IPS-NIHi7 (cell line): ENCODE measurements around the gene PCDHB8.
A peak's percentile ranks its signal among the peaks of the same experiment; 100 is the strongest.
"Not testable (repeated sequence)": the region's sequence is repeated elsewhere in the genome, so short reads cannot be mapped to it uniquely, and the experiment has no call there.

ENCODE experiments used
- DNase-seq: peaks from one replicate; pipeline ENCODE4 v3.0.0; 2012; ENCODE audit warnings: mixed read lengths; ENCODE audit errors: extremely low spot score

The PCDHB8 gene

DNA sequence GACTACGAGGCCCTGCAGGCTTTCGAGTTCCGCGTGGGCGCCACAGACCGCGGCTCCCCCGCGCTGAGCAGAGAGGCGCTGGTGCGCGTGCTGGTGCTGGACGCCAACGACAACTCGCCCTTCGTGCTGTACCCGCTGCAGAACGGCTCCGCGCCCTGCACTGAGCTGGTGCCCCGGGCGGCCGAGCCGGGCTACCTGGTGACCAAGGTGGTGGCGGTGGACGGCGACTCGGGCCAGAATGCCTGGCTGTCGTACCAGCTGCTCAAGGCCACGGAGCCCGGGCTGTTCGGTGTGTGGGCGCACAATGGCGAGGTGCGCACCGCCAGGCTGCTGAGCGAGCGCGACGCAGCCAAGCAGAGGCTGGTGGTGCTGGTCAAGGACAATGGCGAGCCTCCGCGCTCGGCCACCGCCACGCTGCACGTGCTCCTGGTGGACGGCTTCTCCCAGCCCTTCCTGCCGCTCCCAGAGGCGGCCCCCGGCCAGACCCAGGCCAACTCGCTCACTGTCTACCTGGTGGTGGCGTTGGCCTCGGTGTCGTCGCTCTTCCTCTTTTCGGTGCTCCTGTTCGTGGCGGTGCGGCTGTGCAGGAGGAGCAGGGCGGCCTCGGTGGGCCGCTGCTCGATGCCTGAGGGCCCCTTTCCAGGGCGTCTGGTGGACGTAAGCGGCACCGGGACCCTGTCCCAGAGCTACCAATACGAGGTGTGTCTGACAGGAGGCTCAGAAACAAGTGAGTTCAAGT, 6.7 kb downstream of the PCDHB8 start:
- not testable (repeated sequence) for DNase-seq

- DNase-seq: peak; percentile 69
Observed at GRCh38 chr5:141186897-141187512, 9.4 kb downstream of the PCDHB8 start, which contains the start of gene PCDHB9. PCDHB9 (plus strand) TSS chr5:141187161; CDS start chr5:141187319, 158 bp downstream.

GRCh38 chr5:141188682-141189081, 11.1 kb downstream of the PCDHB8 start:
- DNase-seq: not testable (repeated sequence)

DNA sequence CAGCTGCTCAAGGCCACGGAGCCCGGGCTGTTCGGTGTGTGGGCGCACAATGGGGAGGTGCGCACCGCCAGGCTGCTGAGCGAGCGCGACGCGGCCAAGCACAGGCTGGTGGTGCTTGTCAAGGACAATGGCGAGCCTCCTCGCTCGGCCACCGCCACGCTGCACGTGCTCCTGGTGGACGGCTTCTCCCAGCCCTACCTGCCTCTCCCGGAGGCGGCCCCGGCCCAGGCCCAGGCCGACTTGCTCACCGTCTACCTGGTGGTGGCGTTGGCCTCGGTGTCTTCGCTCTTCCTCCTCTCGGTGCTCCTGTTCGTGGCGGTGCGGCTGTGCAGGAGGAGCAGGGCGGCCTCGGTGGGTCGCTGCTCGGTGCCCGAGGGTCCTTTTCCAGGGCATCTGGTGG, 11.5 kb downstream of the PCDHB8 start:
- not testable (repeated sequence) for DNase-seq

DNA sequence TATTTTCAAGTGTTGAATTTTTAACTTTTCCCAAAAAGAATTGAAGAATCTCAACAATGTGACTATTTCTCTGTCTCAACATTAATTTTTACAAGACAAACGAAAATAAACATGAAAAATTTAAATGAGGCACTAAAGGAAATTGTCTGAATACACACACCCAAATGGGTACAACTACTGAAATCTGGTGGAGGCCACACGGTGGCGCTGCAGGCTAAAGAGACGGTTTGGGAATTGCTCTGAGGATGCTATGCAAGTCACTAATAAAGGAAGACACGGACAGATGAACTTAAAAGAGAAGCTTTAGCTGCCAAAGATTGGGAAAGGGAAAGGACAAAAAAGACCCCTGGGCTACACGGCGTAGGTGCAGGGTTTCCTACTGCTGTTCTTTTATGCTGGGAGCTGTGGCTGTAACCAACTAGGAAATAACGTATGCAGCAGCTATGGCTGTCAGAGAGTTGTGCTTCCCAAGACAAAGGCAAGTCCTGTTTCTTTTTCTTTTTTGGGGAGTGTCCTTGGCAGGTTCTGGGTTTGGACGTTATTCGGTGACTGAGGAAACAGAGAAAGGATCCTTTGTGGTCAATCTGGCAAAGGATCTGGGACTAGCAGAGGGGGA, 14.6 kb downstream of the PCDHB8 start, which contains the start of gene PCDHB10:
PCDHB10 (plus strand) TSS at position 244 of the 616 bp plus-strand sequence; CDS start at position 444, 200 bp downstream.
- DNase-seq: peak; percentile 67

- DNase-seq: not testable (repeated sequence)
Observed at GRCh38 chr5:141194332-141194731, 16.7 kb downstream of the PCDHB8 start.

DNA sequence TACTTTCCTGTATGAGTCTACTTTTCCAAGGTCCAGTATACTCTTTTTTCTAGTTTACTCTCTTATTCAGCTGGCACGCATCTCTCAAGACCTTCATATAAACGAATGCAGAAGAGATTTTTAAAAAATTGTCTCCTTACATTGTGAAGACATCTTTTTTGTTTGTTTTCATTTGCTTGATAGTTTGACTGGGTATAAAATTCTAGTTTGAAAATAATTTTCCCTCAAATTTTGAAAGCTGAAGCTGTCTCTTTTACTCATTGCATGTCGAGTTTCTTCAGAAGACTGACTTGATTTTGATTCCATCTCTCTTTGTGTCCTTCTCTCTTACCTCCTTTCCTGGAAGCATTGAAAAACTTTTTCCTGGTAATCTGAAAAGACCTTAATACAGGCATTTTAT, 18.8 kb downstream of the PCDHB8 start:
- DNase-seq: no peak

DNA sequence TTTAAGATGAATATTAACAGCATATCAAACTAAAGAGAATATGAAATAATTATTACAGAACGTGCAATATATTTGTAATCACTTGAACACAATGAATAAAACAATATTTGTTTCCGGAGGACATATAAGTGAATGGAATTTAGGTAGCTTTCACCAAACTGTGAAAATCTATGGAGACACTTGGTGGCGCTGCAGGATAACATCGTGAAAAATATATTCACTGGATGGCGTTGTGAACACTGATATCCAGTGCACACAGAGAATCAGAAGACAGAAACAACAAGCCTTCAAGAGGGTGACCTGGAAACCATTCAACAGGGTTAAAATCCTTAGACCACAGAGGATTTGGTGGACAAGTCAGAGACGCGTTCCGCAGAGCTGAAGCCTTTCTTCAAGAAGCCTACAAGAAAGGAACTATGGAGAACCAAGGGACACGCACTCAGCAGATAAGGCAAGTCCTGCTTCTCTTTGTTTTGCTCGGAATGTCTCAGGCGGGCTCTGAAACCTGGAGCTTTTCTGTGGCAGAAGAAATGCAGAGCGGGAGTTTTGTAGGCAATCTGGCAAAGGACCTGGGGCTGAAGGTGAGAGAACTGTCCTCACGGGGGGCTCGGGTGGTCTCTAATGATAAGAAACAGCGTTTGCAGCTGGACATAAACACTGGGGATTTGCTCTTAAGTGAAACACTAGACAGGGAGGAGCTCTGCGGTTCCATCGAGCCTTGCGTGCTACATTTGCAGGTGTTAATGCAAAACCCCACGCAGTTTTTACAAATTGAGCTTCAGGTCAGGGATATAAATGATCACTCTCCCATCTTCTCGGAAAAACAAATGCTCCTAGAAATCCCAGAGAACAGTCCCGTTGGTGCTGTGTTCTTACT, 22.0 kb downstream of the PCDHB8 start, which contains the start of gene PCDHB11:
PCDHB11 (plus strand) TSS at position 269 of the 877 bp plus-strand sequence; CDS start at position 417, 148 bp downstream.
- peak; percentile 24 for DNase-seq

- DNase-seq: not testable (repeated sequence)
Observed at GRCh38 chr5:141201126-141201525, 23.5 kb downstream of the PCDHB8 start.

DNA sequence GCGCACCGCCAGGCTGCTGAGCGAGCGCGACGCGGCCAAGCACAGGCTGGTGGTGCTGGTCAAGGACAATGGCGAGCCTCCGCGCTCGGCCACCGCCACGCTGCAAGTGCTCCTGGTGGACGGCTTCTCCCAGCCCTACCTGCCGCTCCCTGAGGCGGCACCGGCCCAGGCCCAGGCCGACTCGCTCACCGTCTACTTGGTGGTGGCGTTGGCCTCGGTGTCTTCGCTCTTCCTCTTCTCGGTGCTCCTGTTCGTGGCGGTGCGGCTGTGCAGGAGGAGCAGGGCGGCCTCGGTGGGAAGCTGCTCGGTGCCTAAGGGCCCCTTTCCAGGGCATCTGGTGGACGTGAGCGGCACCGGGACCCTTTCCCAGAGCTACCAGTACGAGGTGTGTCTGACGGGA, 24.1 kb downstream of the PCDHB8 start:
- not testable (repeated sequence) for DNase-seq

- peak; percentile 23 for DNase-seq
Observed at GRCh38 chr5:141208478-141208877, 30.9 kb downstream of the PCDHB8 start, which contains the start of gene PCDHB12. PCDHB12 (plus strand) TSS chr5:141208719; CDS start chr5:141208908, 189 bp downstream.

- DNase-seq: not testable (repeated sequence)
Observed at GRCh38 chr5:141210281-141210680, 32.7 kb downstream of the PCDHB8 start.

DNA sequence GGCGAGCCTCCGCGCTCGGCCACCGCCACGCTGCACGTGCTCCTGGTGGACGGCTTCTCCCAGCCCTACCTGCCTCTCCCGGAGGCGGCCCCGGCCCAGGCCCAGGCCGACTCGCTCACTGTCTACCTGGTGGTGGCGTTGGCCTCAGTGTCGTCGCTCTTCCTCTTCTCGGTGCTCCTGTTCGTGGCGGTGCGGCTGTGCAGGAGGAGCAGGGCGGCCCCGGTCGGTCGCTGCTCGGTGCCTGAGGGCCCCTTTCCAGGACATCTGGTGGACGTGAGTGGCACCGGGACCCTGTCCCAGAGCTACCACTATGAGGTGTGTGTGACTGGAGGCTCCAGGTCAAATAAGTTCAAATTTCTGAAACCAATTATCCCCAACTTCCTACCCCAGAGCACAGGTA, 33.3 kb downstream of the PCDHB8 start:
- not testable (repeated sequence) for DNase-seq

DNA sequence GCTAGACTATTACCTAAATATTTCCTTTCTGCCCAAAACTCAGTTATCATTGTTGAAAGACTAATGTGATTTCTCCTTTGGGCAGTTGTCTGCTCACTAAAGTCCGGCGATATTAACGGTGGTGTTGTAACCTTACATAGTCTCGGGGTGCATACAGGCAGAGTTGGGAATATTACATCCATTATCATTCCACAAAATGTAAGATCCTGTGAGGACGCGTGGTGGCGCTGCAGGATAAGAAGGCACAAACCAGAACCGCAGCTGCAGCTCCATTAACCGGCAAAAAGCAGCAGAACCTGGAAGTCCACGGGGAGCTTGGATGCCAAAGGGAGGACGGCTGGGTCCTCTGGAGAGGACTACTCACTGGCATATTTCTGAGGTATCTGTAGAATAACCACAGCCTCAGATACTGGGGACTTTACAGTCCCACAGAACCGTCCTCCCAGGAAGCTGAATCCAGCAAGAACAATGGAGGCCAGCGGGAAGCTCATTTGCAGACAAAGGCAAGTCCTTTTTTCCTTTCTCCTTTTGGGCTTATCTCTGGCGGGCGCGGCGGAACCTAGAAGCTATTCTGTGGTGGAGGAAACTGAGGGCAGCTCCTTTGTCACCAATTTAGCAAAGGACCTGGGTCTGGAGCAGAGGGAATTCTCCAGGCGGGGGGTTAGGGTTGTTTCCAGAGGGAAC, 36.2 kb downstream of the PCDHB8 start, which contains the start of gene PCDHB13:
PCDHB13 (plus strand) TSS at position 264 of the 684 bp plus-strand sequence; CDS start at position 469, 205 bp downstream.
- DNase-seq: peak; percentile 19

DNA sequence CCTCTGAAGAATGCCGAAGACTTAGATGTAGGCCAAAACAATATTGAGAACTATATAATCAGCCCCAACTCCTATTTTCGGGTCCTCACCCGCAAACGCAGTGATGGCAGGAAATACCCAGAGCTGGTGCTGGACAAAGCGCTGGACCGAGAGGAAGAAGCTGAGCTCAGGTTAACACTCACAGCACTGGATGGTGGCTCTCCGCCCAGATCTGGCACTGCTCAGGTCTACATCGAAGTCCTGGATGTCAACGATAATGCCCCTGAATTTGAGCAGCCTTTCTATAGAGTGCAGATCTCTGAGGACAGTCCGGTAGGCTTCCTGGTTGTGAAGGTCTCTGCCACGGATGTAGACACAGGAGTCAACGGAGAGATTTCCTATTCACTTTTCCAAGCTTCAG, 37.0 kb downstream of the PCDHB8 start:
- DNase-seq: not testable (repeated sequence)

GRCh38 chr5:141215504-141215903, 37.9 kb downstream of the PCDHB8 start:
- not testable (repeated sequence) for DNase-seq

GRCh38 chr5:141216035-141216434, 38.4 kb downstream of the PCDHB8 start:
- DNase-seq: not testable (repeated sequence)

DNA sequence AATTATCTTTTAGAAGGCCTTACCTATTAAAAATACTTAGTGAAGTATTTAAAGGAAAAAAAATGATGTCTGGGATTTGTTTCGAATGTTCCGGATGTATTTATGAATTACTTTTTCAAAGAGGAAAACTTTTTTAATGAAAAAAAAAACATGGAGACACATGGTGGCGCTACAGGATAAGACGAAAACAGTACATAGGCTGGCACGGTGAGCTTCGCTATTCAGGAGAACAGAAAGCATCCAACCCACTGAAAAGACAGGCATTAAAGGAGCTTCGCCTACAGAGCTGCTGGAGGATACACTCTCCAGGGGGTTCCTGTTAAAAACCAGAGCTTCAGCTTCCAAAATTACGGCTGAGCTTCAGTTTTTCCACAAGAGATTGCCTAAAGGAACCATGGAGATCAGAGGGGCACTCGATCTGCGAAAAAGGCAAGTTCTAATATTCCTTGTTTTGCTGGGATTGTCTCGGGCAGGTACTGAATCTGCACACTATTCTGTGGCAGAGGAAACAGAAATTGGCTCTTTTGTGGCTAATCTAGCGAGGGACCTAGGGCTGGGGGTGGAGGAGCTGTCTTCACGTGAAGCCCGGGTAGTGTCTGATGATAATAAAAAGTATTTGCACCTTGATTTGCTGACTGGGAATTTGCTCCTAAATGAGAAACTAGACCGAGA, 45.7 kb downstream of the PCDHB8 start, which contains the start of gene PCDHB14:
PCDHB14 (plus strand) TSS at position 232 of the 672 bp plus-strand sequence; CDS start at position 395, 163 bp downstream.
- DNase-seq: peak; percentile 76

DNA sequence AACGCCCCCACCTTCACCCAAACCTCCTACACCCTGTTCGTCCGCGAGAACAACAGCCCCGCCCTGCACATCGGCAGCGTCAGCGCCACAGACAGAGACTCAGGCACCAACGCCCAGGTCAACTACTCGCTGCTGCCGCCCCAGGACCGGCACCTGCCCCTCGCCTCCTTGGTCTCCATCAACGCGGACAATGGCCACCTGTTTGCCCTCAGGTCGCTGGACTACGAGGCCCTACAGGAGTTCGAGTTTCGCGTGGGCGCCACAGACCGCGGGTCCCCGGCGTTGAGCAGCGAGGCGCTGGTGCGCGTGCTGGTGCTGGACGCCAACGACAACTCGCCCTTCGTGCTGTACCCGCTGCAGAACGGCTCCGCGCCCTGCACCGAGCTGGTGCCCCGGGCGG, 47.3 kb downstream of the PCDHB8 start:
- not testable (repeated sequence) for DNase-seq

- DNase-seq: not testable (repeated sequence)
Observed at GRCh38 chr5:141225421-141225820, 47.8 kb downstream of the PCDHB8 start.
